Activated B cell treated with CpG ODN at 0.5 μM for 24 hours (primary cell): ENCODE data around the gene GUCD1. TPM values are rescaled to one million over a fixed set of nuclear protein-coding genes. Genes with fewer than 3 reads are reported as not detected.

ENCODE experiments used
- ATAC-seq: fragments of 200-7000 bp; cut with Tn5 transposase; one replicate; pipeline ENCODE4 v1.10.0; 2021; ENCODE audit warnings: low read depth, mild to moderate bottlenecking, moderate library complexity
- CTCF ChIA-PET: fragments of 350-600 bp; sonication (Branson Sonifier 250); formaldehyde crosslinking; loops from one replicate; lab custom pipeline; 2021; ENCODE audit warnings: antibody characterized with exemption; lab: Charles Lee
- POLR2A ChIA-PET: fragments of 350-600 bp; sonication (Branson Sonifier 250); formaldehyde crosslinking; loops from one replicate; lab custom pipeline; 2021; ENCODE audit warnings: antibody characterized with exemption; lab: Charles Lee
- DNase-seq: peaks from one replicate; pipeline ENCODE4 v3.0.0; 2022
- H3K27ac Mint-ChIP-seq: one replicate; pipeline ENCODE4 v1.8.0; 2020; ENCODE audit warnings: mixed read lengths
- H3K27me3 Mint-ChIP-seq: one replicate; pipeline ENCODE4 v1.8.0; 2021; ENCODE audit warnings: mixed read lengths
- H3K36me3 Mint-ChIP-seq: one replicate; pipeline ENCODE4 v1.8.0; 2021; ENCODE audit warnings: low read depth, mixed read lengths
- H3K4me1 Mint-ChIP-seq: one replicate; pipeline ENCODE4 v1.8.0; 2021; ENCODE audit warnings: mixed read lengths
- H3K4me3 Mint-ChIP-seq: one replicate; pipeline ENCODE4 v1.8.0; 2020; ENCODE audit warnings: mild to moderate bottlenecking, mixed read lengths
- H3K9me3 Mint-ChIP-seq: one replicate; pipeline ENCODE4 v1.8.0; 2020; ENCODE audit warnings: mixed read lengths
- CTCF ChIP-seq: fragments of 200-600 bp; IDR thresholded peaks from one replicate; pipeline ENCODE4 v1.8.0; 2022; ENCODE audit warnings: antibody characterized with exemption, mild to moderate bottlenecking
- intact Hi-C: fragments of 100-400 bp; cut with micrococcal nuclease; formaldehyde crosslinking; loops from one replicate; pipeline ENCODE4 v1.15.1; 2024
- total RNA-seq: library from RNA; stranded (reverse); gene quantifications from 2 replicates; pipeline ENCODE4 v1.2.3, GENCODE V29; 2022

Gene GUCD1
- total RNA-seq, 1 donor from 2014 or later, result 141 TPM

DNA sequence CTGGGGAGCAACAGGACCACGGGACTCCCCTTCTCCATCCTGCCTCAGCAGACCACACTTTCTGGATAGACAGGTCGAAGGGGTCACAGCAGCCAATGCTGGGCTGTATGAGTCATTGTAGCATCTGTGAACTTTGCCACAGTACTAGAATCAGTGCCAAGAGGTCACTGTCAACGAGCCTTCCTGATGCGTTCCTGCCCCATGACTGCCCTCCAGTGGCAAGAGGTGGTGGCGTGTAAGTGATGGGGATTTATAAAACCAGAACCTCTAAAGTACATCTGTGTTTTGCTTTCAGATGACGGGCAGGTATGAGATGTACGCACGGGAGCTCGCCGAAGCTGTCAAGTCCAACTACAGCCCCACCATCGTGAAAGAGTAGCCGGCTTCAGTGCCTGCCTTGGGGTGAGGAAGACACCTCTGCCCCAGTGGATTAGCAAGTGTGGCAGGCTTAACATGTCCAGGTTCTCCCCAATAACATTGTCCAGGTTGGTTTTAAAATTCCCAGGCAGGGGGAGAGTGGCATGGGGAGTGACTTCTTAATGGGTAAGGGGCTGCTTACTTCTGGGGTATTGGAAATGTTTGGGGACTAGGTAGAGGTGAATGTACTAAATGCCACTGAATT, 29.4 kb downstream of the GUCD1 start:
- Mint-ChIP-seq H3K9me3 (no peaks in the 10 kb centered on the region), H3K36me3 (no peaks in the 10 kb centered on the region), H3K27ac (no peak overlapping the region), H3K4me3 (no peak overlapping the region), H3K27me3 (no peaks in the 10 kb centered on the region), H3K4me1 (peaks cover 14% of the 10 kb centered on the region)
- ChIA-PET CTCF (interaction anchor here (0.7 to 1.9 kb wide), 5 partner anchors 15 to 143 kb away, joined by 3 to 9 read pairs (median 3); partner anchors contain the start of genes ADORA2A and GUCD1), POLR2A (no interaction called here)
- peak; percentile 87 for TF ChIP-seq CTCF
- peak; percentile 90 for ATAC-seq
- intact Hi-C loops, result loop anchor here (1.0 to 10.0 kb wide), 6 partner anchors 22 to 571 kb away; partner anchors contain the start of gene GSTT2
- peak; percentile 66 for DNase-seq

DNA sequence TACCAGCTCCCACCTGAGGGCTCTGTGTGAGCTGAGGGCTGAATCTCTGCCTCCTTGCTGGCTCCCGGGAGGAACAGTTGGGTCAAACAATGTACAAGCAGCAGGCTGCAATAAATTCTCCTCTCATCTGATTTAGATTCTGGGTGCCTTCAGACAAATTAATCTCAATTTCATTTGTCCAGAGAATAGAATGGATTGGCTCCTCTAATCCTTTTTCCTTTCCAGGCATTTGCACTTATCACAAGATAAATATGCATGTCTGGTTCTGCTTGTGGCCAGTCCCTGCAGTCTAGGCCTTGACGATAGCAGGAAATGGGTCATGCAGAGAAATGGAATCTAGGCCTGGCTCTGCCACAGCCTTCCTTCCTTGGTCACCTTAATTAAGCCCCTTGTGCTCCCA, 31.1 kb downstream of the GUCD1 start:
- Mint-ChIP-seq H3K4me3 (no peak overlapping the region), H3K27me3 (no peaks in the 10 kb centered on the region), H3K4me1 (peaks cover 17% of the 10 kb centered on the region), H3K36me3 (no peaks in the 10 kb centered on the region), H3K27ac (no peak overlapping the region), H3K9me3 (no peaks in the 10 kb centered on the region)
- ChIA-PET POLR2A (interaction anchor here (1.0 kb wide), 1 partner anchor 21 kb away, joined by 3 read pairs; no protein-coding TSS in a partner anchor), CTCF (interaction anchor here (0.9 to 3.4 kb wide), 5 partner anchors 20 to 105 kb away, joined by 3 to 17 read pairs (median 4); no protein-coding TSS in a partner anchor)
- intact Hi-C loops, result loop anchor here (10.0 kb wide), 3 partner anchors 231 to 569 kb away; partner anchors contain the start of gene GSTT2
- ATAC-seq, result no peak
- no peak for TF ChIP-seq CTCF
- DNase-seq, result no peak

DNA sequence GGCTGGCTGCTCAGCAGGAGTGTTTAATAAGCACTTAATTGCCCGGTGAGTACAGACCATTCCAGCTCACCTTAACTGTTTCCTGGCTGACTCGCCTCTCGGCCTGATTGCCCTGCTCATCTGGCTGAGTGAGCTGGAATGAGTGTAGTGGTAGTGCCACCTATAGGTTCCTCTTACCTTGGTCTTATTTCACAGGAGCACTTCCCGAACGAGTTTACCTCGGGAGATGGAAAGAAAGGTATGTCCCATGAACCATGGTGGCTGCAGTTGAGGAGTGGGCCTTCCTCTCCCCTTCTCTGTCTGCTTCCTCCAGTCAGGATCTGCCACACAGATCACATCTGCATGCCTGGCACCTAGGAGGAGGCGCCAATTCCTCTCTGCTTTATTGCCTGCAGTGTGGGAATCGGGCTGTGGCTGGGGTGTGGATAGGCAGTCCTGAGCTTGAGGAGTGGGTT, 33.1 kb downstream of the GUCD1 start:
- no peak for DNase-seq
- ChIA-PET CTCF (interaction anchor here (0.6 to 3.4 kb wide), 18 partner anchors 10 to 199 kb away, joined by 3 to 22 read pairs (median 4); no protein-coding TSS in a partner anchor), POLR2A (interaction anchor here (0.7 to 2.0 kb wide), 6 partner anchors 11 to 98 kb away, joined by 3 to 10 read pairs (median 6); no protein-coding TSS in a partner anchor)
- no peak overlapping the region for H3K27ac Mint-ChIP-seq
- no peak overlapping the region for H3K4me3 Mint-ChIP-seq
- H3K9me3 Mint-ChIP-seq, result no peaks in the 10 kb centered on the region
- H3K27me3 Mint-ChIP-seq, result no peaks in the 10 kb centered on the region
- H3K4me1 Mint-ChIP-seq, result peaks cover 19% of the 10 kb centered on the region
- ATAC-seq, result peak; percentile 80
- intact Hi-C loops, result loop anchor here (1.0 to 10.0 kb wide), 8 partner anchors 10 to 567 kb away; partner anchors contain the start of gene GSTT2
- TF ChIP-seq CTCF, result no peak
- no peaks in the 10 kb centered on the region for H3K36me3 Mint-ChIP-seq

GRCh38 chr22:24519496-24519895, 35.4 kb downstream of the GUCD1 start:
- DNase-seq, result no peak
- ATAC-seq, result no peak
- Mint-ChIP-seq H3K9me3 (no peaks in the 10 kb centered on the region), H3K4me1 (peaks cover 28% of the 10 kb centered on the region), H3K27me3 (no peaks in the 10 kb centered on the region), H3K4me3 (no peak overlapping the region), H3K27ac (no peak overlapping the region), H3K36me3 (no peaks in the 10 kb centered on the region)
- POLR2A ChIA-PET, result no interaction called here
- TF ChIP-seq CTCF, result no peak
- CTCF ChIA-PET, result no interaction called here
- intact Hi-C loops, result no loop called here

- TF ChIP-seq CTCF, result no peak
- Mint-ChIP-seq H3K4me1 (peaks cover 30% of the 10 kb centered on the region), H3K4me3 (no peak overlapping the region), H3K27me3 (no peaks in the 10 kb centered on the region), H3K27ac (no peak overlapping the region), H3K36me3 (no peaks in the 10 kb centered on the region), H3K9me3 (no peaks in the 10 kb centered on the region)
- ChIA-PET POLR2A (no interaction called here), CTCF (no interaction called here)
- intact Hi-C loops, result no loop called here
- ATAC-seq (no peak), DNase-seq (no peak)
These were observed 36.0 kb downstream of the GUCD1 start for GRCh38 chr22:24518771-24519485.
